Measurements from ENCODE around the gene LPP. TPM values are rescaled to one million over a fixed set of nuclear protein-coding genes. Genes with fewer than 3 reads are reported as not detected.

LPP gene
- polyA plus RNA-seq, 3 donors from 2014 or later: 6.5 to 33.5 (median 11.3) TPM

DNA sequence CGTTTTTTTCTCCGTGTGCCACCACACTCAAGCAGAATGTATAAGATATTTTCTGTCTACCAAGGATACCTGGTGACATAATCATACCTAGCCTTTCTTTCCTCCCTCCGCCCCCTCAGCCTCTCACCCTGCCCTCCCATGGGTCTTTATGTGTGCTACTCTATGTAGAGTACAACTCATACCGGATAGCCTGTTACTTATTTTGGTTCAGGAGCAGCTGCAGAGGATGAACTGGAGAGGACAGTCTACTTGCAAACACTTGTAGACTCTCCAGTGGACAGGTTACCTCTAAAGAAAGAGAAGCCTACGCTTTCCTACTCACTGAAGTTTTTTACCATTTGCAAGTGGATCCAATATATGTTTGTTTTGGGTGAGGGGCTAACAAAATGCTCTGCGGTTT lies 671.9 kb downstream of the LPP start:
- no peaks in the 10 kb centered on the region for H3K9me3 Mint-ChIP-seq
- peaks cover 6 to 10% of the 10 kb centered on the region in 2 donors for H3K4me1 Mint-ChIP-seq
- DNase-seq: no peak
- peaks cover 0 to 2% (median 2%) of the 10 kb centered on the region in 3 donors for H3K27me3 Mint-ChIP-seq (ENCODE audit: low read depth in 3 of 3)
- no peak overlapping the region for H3K27ac Mint-ChIP-seq
- no peaks in the 10 kb centered on the region for H3K36me3 Mint-ChIP-seq
- no peak overlapping the region for H3K4me3 Mint-ChIP-seq

DNA sequence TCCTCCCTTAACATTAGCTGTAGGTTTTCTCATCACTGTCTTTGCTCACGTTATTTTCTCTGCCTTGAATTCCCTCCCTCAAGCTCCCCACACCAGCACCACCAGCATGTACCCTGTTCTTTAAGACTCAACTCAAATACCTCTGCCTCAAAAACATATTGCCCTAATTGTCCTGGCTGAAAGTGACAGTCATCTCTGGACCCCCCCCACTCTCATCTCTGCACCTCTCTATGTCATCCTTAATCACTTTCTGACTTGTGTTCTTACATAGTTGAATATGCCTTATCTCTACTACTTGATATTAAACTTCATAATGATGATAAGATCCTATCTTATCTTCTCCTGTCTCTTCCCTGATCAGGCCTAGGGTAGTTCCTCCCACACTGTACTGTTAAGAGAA lies 672.6 kb downstream of the LPP start:
- no peak for DNase-seq
- H3K9me3 Mint-ChIP-seq: no peaks in the 10 kb centered on the region
- H3K4me3 Mint-ChIP-seq: no peak overlapping the region
- no peak overlapping the region for H3K27ac Mint-ChIP-seq
- peaks cover 6 to 10% of the 10 kb centered on the region in 2 donors for H3K4me1 Mint-ChIP-seq
- H3K36me3 Mint-ChIP-seq: no peaks in the 10 kb centered on the region
- H3K27me3 Mint-ChIP-seq (ENCODE audit: low read depth in 3 of 3): peaks cover 0 to 2% (median 2%) of the 10 kb centered on the region in 3 donors

DNA sequence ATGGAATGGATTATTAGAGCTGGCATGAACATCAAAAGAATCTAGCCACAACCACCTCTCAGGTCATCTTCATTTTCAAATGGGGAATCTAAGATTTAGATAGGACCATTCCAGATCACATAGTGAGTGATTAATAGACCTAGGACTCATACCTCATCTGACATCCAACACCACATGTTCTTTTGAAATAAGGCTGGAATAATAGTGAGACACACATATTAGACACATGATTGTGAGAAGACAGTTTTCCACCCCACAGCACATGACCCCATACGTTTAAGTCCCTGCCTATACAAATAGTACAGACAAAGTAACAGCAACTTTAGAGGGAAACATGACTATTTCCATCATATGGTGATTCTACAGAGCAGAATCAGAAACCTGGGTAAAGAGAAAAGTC lies 673.1 kb downstream of the LPP start:
- Mint-ChIP-seq H3K27me3 (ENCODE audit: low read depth in 3 of 3) (peaks cover 0 to 2% (median 2%) of the 10 kb centered on the region in 3 donors), H3K27ac (no peak overlapping the region), H3K4me1 (peaks cover 6 to 10% of the 10 kb centered on the region in 2 donors), H3K9me3 (no peaks in the 10 kb centered on the region), H3K4me3 (no peak overlapping the region), H3K36me3 (no peaks in the 10 kb centered on the region)
- no peak for DNase-seq

DNA sequence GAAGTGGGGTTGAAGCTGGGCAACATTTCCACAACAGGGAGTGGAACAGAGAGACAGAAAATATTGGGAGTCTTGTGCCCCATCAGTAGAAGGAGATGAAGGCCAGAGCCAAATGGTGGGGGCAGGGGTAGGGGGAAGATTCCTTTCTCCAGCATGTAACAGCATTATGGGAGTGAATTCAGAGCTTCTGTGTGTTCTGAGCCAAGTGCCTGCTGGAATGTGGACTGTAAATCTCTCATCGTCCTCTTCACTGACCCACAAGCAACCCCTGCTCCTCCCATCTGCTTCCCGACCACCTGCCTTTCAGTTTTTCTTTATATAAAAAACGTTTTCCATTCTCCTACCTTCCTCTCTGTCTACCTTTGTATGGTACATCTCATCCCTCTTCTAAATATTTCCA lies 673.6 kb downstream of the LPP start:
- H3K27me3 Mint-ChIP-seq (ENCODE audit: low read depth in 3 of 3): peaks cover 0 to 4% (median 2%) of the 10 kb centered on the region in 3 donors
- no peak overlapping the region for H3K27ac Mint-ChIP-seq

DNA sequence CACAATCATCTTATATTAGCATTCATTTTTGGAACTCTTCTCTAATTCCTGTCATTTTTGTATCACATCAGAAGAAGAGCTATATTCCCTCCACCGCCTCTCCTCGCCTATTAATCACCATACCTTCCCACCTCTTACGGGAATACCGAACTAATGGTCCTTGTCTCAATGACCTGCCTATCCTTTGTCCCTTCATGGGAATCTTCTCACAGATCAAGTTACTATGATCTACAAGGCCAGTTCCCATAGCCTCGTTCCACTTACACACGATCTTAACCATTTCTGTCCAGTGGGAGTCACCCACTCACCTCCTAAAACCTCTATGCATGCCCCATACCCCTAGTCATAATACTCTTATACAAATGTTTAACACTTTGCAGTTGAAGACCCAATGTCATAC lies 675.2 kb downstream of the LPP start:
- H3K36me3 Mint-ChIP-seq: no peaks in the 10 kb centered on the region
- H3K27ac Mint-ChIP-seq: no peak overlapping the region
- DNase-seq: no peak
- no peaks in the 10 kb centered on the region for H3K9me3 Mint-ChIP-seq
- peaks cover 6 to 19% of the 10 kb centered on the region in 2 donors for H3K4me1 Mint-ChIP-seq
- H3K4me3 Mint-ChIP-seq: no peak overlapping the region
- peaks cover 0 to 4% (median 2%) of the 10 kb centered on the region in 3 donors for H3K27me3 Mint-ChIP-seq (ENCODE audit: low read depth in 3 of 3)

More for the DNA sequence above, 673.6 kb downstream of the LPP start:
- DNase-seq: no peak
- Mint-ChIP-seq H3K4me1 (peaks cover 6 to 10% of the 10 kb centered on the region in 2 donors), H3K4me3 (no peak overlapping the region), H3K36me3 (no peaks in the 10 kb centered on the region), H3K9me3 (no peaks in the 10 kb centered on the region)

DNA sequence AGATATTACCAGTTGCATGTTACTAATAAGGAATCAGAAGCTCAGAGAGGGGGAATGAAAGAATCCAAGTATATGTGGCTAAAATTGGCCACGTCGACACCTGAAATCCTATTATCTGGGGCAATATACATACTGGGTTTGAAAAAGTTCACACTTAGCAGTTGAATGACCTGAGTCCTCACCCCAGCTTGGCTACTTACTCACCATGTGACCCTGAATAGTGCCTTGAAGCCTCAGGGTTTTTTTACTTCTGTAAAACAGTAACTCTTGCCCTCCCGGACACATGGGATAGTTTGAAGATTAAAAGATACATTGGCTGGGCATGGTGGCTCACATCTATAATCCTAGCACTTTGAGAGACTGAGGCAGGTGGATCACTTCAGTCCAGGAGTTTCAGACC lies 675.6 kb downstream of the LPP start:
- no peaks in the 10 kb centered on the region for H3K9me3 Mint-ChIP-seq
- no peaks in the 10 kb centered on the region for H3K36me3 Mint-ChIP-seq
- peaks cover 0 to 4% (median 2%) of the 10 kb centered on the region in 3 donors for H3K27me3 Mint-ChIP-seq (ENCODE audit: low read depth in 3 of 3)
- H3K4me1 Mint-ChIP-seq: peaks cover 10 to 23% of the 10 kb centered on the region in 2 donors
- no peak overlapping the region for H3K27ac Mint-ChIP-seq
- no peak overlapping the region for H3K4me3 Mint-ChIP-seq
- DNase-seq: no peak

DNA sequence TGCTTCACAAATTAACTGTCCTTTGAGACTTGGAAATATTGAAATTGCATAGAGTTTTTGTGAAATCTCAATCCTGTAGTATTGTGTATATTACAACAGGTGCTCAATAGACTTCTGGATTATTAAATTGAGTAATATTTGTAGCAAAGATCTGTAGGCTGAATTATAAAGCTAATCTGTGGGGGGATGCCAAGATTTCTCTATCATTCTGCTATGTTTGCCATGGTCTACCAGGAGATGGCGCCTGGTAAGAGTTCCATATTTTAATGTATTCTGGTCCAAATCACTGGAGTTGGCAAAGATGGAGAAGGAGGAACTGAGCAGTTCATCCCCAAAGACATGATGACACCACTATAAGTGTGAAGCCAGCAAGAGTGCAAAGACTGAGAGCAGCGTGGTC lies 676.9 kb downstream of the LPP start:
- H3K27me3 Mint-ChIP-seq (ENCODE audit: low read depth in 3 of 3): peaks cover 0 to 4% (median 0%) of the 10 kb centered on the region in 3 donors

DNA sequence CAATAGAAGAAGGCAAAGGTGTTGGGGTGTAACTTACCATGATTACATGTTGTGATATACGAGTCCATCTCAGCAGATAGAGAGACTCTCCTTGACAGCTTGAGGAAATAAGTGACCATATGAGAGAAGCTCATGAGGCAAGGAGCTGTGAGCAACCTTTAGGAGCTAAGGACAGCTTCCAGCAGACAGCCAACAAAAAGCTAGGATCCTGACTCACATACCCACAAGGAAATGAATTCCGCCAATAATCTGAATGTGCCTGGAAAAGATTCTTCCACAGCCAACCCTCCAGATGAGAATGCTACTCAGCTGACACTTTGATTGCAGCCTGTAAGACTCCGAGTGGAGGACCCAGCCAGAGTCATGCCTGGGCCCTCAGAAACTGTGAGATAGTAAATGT lies 678.2 kb downstream of the LPP start:
- Mint-ChIP-seq H3K36me3 (no peaks in the 10 kb centered on the region), H3K9me3 (no peaks in the 10 kb centered on the region), H3K4me1 (peaks cover 6 to 18% of the 10 kb centered on the region in 2 donors), H3K4me3 (no peak overlapping the region), H3K27ac (peak overlapping the region in 1 of 6 donors; percentile 38), H3K27me3 (ENCODE audit: low read depth in 3 of 3) (peaks cover 0 to 4% (median 0%) of the 10 kb centered on the region in 3 donors)
- DNase-seq: no peak

More for the DNA sequence above, 676.9 kb downstream of the LPP start:
- no peaks in the 10 kb centered on the region for H3K36me3 Mint-ChIP-seq
- no peaks in the 10 kb centered on the region for H3K9me3 Mint-ChIP-seq
- H3K4me3 Mint-ChIP-seq: no peak overlapping the region
- H3K27ac Mint-ChIP-seq: no peak overlapping the region
- no peak for DNase-seq
- peaks cover 6 to 18% of the 10 kb centered on the region in 2 donors for H3K4me1 Mint-ChIP-seq

DNA sequence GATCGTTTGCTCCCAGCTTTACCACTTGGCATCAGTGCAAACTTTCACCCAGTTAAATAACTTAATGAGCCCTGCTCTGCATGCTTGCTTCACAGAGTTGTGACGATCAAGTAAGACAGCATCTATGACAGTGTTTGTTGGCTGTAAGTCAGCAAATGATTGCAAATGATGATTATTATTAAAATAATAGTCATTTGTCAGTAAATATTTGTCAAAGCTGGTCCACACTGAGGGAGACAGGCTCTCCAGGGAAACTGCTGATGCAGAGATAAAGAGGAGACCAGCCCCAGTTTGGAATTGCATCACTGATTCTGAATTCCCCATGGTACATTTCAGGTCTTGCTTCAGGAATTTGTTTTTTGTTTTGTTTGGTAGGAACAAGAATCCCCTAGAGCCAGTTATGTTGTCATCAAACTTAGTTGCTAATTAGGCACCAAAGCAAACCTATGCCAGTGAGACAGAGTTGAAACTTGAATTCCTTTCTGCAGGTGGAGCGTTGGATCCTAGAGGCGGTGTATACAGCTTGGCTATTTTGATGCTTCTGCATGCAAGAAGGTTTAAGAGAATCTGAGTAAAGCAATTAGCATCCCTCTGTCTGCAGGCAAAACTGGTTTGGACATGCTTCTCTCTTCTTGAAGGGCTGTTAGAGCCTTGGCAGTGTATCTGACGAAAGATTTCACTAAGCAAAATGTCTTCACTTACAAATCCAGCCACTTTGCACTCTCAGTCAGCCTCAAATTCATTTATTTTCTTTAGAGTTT lies 679.2 kb downstream of the LPP start:
- H3K4me3 Mint-ChIP-seq: no peak overlapping the region
- H3K36me3 Mint-ChIP-seq: peaks cover 0 to 4% (median 3%) of the 10 kb centered on the region in 3 donors
- peaks cover 6 to 18% of the 10 kb centered on the region in 2 donors for H3K4me1 Mint-ChIP-seq
- H3K9me3 Mint-ChIP-seq: no peaks in the 10 kb centered on the region
- no peak overlapping the region for H3K27ac Mint-ChIP-seq
- no peak for DNase-seq
- H3K27me3 Mint-ChIP-seq (ENCODE audit: low read depth in 3 of 3): peaks cover 0 to 2% (median 0%) of the 10 kb centered on the region in 3 donors

DNA sequence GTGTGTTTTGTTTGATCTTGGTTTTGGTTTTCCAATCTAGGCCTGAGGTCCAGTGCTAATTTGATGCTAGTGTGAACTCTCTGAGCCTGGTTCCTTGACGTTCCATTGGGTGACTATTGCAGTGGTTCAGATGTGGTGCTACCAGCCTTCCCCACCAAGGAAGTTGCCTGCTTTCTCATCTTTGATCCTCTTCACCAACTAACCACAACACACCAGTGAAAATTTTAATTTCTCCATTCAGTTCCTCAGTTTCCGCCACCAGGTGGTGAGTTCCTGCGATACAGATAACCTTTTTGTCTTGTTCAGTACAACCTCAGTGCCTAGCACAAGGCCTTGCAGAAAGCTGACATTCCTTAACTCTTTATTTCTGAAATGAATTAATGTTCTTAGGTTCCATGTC lies 680.4 kb downstream of the LPP start:
- peak; percentile 3 to 9 (median 7) for DNase-seq
- H3K27me3 Mint-ChIP-seq (ENCODE audit: low read depth in 3 of 3): peaks cover 0 to 3% (median 0%) of the 10 kb centered on the region in 3 donors

DNA sequence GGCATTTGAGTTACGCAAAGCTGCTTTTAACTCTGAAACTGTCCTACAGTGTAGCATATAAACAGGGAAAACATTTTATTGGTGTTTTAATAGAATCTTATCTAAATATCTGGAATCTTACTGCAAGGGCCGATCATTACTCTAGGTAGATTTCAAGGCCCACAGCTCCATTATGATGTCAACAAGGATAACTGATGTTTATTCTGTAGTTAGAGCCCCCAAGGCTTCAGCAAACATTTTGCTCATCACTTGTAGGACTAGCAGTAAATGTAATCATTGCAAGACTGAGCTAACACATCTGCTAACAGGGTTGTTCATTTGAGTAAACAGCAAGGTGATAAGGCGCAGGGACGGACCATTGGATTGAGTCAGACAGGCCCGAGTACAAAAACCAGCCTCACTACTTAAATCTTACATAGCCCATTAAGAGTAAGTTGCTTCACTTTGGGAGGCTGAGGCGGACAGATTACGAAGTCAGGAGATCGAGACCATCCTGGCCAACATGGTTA lies 685.3 kb downstream of the LPP start:
- H3K9me3 Mint-ChIP-seq: no peaks in the 10 kb centered on the region
- DNase-seq: no peak
- peaks cover 6 to 9% (median 8%) of the 10 kb centered on the region in 3 donors for H3K36me3 Mint-ChIP-seq
- peaks cover 3 to 14% of the 10 kb centered on the region in 2 donors for H3K4me1 Mint-ChIP-seq
- peaks cover 0 to 2% (median 0%) of the 10 kb centered on the region in 3 donors for H3K27me3 Mint-ChIP-seq (ENCODE audit: low read depth in 3 of 3)
- no peak overlapping the region for H3K27ac Mint-ChIP-seq
- no peak overlapping the region for H3K4me3 Mint-ChIP-seq

More for the DNA sequence above, 680.4 kb downstream of the LPP start:
- no peaks in the 10 kb centered on the region for H3K9me3 Mint-ChIP-seq
- peaks cover 4 to 7% (median 7%) of the 10 kb centered on the region in 3 donors for H3K36me3 Mint-ChIP-seq
- no peak overlapping the region for H3K27ac Mint-ChIP-seq
- peaks cover 4 to 18% of the 10 kb centered on the region in 2 donors for H3K4me1 Mint-ChIP-seq
- H3K4me3 Mint-ChIP-seq: no peak overlapping the region

DNA sequence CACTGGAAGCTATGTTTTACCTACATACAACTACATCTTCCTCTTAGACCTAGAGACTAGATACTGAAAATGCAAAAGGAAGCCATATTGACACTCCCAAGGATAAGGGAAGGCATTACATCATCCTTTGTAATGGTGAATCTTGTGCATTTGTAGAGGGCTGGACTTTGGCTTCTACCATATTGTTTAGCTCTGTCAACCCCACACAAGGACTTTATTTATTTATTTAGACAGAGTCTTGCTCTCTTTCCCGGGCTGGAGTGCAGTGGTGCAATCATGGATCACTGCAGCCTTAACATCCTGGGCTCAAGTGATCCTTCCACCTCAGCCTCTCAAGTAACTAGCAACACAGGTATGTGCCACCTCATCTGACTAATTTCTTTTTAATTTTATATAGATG lies 686.3 kb downstream of the LPP start:
- no peaks in the 10 kb centered on the region for H3K9me3 Mint-ChIP-seq
- no peak overlapping the region for H3K4me3 Mint-ChIP-seq
- peaks cover 2 to 15% of the 10 kb centered on the region in 2 donors for H3K4me1 Mint-ChIP-seq
- peaks cover 6 to 9% (median 8%) of the 10 kb centered on the region in 3 donors for H3K36me3 Mint-ChIP-seq
- H3K27me3 Mint-ChIP-seq (ENCODE audit: low read depth in 3 of 3): peaks cover 0 to 2% (median 0%) of the 10 kb centered on the region in 3 donors
- H3K27ac Mint-ChIP-seq: no peak overlapping the region
- DNase-seq: no peak

DNA sequence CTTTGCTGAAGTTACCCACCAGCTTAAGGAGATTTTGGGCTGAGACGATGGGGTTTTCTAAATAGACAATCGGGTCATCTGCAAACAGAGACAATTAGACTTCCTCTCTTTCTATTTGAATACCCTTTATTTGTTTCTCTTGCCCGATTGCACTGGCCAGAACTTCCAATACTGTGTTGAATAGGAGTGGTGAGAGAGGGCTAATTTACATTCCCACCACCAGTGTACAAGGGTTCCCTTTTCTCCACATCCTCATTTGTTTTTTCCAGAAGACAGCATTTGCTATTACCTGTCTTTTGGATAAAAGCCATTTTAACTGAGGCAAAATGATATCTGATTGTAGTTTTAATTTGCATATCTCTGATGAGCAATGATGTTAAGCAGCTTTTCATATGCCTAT lies 687.9 kb downstream of the LPP start:
- no peak overlapping the region for H3K27ac Mint-ChIP-seq
- DNase-seq: no peak
- H3K9me3 Mint-ChIP-seq: no peaks in the 10 kb centered on the region
- H3K4me1 Mint-ChIP-seq: peaks cover 2 to 20% of the 10 kb centered on the region in 2 donors
- H3K36me3 Mint-ChIP-seq: peaks cover 6 to 9% (median 8%) of the 10 kb centered on the region in 3 donors
- peaks cover 0 to 2% (median 0%) of the 10 kb centered on the region in 3 donors for H3K27me3 Mint-ChIP-seq (ENCODE audit: low read depth in 3 of 3)
- H3K4me3 Mint-ChIP-seq: no peak overlapping the region

DNA sequence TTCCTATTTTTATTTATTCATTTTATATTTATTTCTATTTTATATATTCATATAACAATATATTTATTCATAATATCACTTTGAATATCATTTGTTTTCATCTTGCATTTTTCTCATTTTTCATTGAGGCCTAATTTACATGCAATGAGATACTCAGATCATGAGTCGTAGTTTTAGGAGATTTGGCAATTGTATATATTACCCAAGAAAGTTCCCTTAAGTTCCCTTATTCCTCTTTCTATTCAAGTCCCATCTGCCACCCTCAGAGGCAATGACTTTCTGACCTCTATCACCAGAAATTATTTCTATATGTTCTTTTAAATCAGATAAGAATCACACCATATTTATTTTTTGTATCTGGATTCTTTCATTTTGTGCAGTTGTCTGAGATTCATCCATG lies 688.7 kb downstream of the LPP start:
- peaks cover 2 to 20% of the 10 kb centered on the region in 2 donors for H3K4me1 Mint-ChIP-seq
- H3K27me3 Mint-ChIP-seq (ENCODE audit: low read depth in 3 of 3): peaks cover 0 to 5% (median 0%) of the 10 kb centered on the region in 3 donors
- no peak for DNase-seq
- H3K36me3 Mint-ChIP-seq: peaks cover 4 to 9% (median 8%) of the 10 kb centered on the region in 3 donors
- H3K9me3 Mint-ChIP-seq: no peaks in the 10 kb centered on the region
- no peak overlapping the region for H3K27ac Mint-ChIP-seq
- H3K4me3 Mint-ChIP-seq: no peak overlapping the region
